IMR-90 (cell line): Measurements from ENCODE around the gene CEP295NL. TPM values are rescaled to one million over a fixed set of nuclear protein-coding genes. Genes with fewer than 3 reads are reported as not detected.

Experiments used
- ATAC-seq: fragments of 200-7000 bp; cut with Tn5 transposase; 2 replicates; pipeline ENCODE4 v1.9.1; 2020; ENCODE audit warnings: low read depth, mild to moderate bottlenecking, moderate library complexity
- BruUV-seq: library from RNA; stranded (reverse); fragments of 400-500 nt; replicated peaks from 2 replicates; lab custom pipeline; 2021; lab: Mats Ljungman, UMichigan
- CTCF ChIA-PET: fragments of 300-600 bp; formaldehyde crosslinking; extraction: SDS; loops from one replicate; lab custom pipeline; 2021; ENCODE audit warnings: antibody characterized with exemption; lab: Yijun Ruan, JAX
- POLR2A ChIA-PET: fragments of 300-600 bp; sonication (Branson Sonifier 250); formaldehyde crosslinking; loops from one replicate; lab custom pipeline; 2022; ENCODE audit warnings: antibody characterized with exemption; ENCODE audit not compliant: unreplicated experiment; lab: Charles Lee
- DNase-seq: peaks from one replicate; pipeline ENCODE4 v3.0.0; 2013
- H2AFZ ChIP-seq: replicated peaks from 2 replicates; pipeline ENCODE3; 2013; ENCODE audit warnings: low read length, mild to moderate bottlenecking; ENCODE audit not compliant: poor library complexity
- H2AK5ac ChIP-seq: 2 replicates; pipeline ENCODE4 v1.6.1; 2013; ENCODE audit warnings: low read depth, low read length, inconsistent platforms
- H2AK9ac ChIP-seq: replicated peaks from 2 replicates; pipeline ENCODE3; 2013; ENCODE audit warnings: mild to moderate bottlenecking, low read depth, low read length, moderate library complexity; ENCODE audit not compliant: poor library complexity
- H2BK120ac ChIP-seq: 2 replicates; pipeline ENCODE4 v1.6.1; 2013; ENCODE audit warnings: low read depth, low read length, inconsistent platforms
- H2BK15ac ChIP-seq: 3 replicates; pipeline ENCODE4 v1.6.1; 2013; ENCODE audit warnings: low read depth, low read length, inconsistent platforms
- H2BK20ac ChIP-seq: 2 replicates; pipeline ENCODE4 v1.6.1; 2013; ENCODE audit warnings: low read depth, mild to moderate bottlenecking, inconsistent platforms, low read length, moderate library complexity
- H2BK5ac ChIP-seq: 2 replicates; pipeline ENCODE4 v1.6.1; 2013; ENCODE audit warnings: mild to moderate bottlenecking, low read depth, low read length, inconsistent platforms; ENCODE audit not compliant: poor library complexity, severe bottlenecking
- H3K14ac ChIP-seq: replicated peaks from 2 replicates; pipeline ENCODE4 v1.6.1; 2013; ENCODE audit warnings: low read depth, low read length, inconsistent platforms
- H3K18ac ChIP-seq: 2 replicates; pipeline ENCODE4 v1.6.1; 2013; ENCODE audit warnings: low read depth, low read length, control low read depth
- H3K23ac ChIP-seq: 2 replicates; pipeline ENCODE4 v1.6.1; 2013; ENCODE audit warnings: low read depth, low read length, inconsistent platforms
- H3K27ac ChIP-seq: 2 replicates; pipeline ENCODE4 v1.5.1; 2013; ENCODE audit warnings: mild to moderate bottlenecking, control low read depth, low read length; ENCODE audit not compliant: insufficient read depth
- H3K27me3 ChIP-seq: 2 replicates; pipeline ENCODE4 v1.6.1; 2013; ENCODE audit warnings: low read length; ENCODE audit not compliant: control insufficient read depth, insufficient read depth
- H3K36me3 ChIP-seq: 2 replicates; pipeline ENCODE4 v1.6.1; 2013; ENCODE audit warnings: low read length, mixed read lengths; ENCODE audit not compliant: control insufficient read depth, insufficient read depth
- H3K4ac ChIP-seq: 2 replicates; pipeline ENCODE4 v1.6.1; 2013; ENCODE audit warnings: low read depth, low read length, inconsistent platforms
- H3K4me1 ChIP-seq: 2 replicates; pipeline ENCODE4 v1.6.1; 2013; ENCODE audit warnings: low read length, mixed read lengths; ENCODE audit not compliant: control insufficient read depth, insufficient read depth
- H3K4me2 ChIP-seq: 2 replicates; pipeline ENCODE4 v1.6.1; 2013; ENCODE audit warnings: low read depth, mild to moderate bottlenecking, control low read depth, low read length, moderate library complexity
- H3K4me3 ChIP-seq: 2 replicates; pipeline ENCODE4 v1.5.1; 2013; ENCODE audit warnings: low read depth, mild to moderate bottlenecking, control low read depth, low read length, moderate library complexity; ENCODE audit not compliant: insufficient read depth
- H3K56ac ChIP-seq: 2 replicates; pipeline ENCODE4 v1.6.1; 2013; ENCODE audit warnings: low read length, inconsistent platforms; ENCODE audit not compliant: insufficient read depth; ENCODE audit errors: extremely low read depth
- H3K79me1 ChIP-seq, 2 experiments: 2 replicates each; pipeline ENCODE4 v1.6.1; 2013; ENCODE audit warnings: low read length in 2 of 2, inconsistent platforms in 1 of 2, low read depth in 1 of 2
- H3K9ac ChIP-seq: 2 replicates; pipeline ENCODE4 v1.6.1; 2013; ENCODE audit warnings: low read depth, low read length, control low read depth
- H3K9me1 ChIP-seq: 2 replicates; pipeline ENCODE4 v1.6.1; 2013; ENCODE audit warnings: low read length, inconsistent platforms; ENCODE audit not compliant: insufficient read depth
- H3K9me3 ChIP-seq: 2 replicates; pipeline ENCODE4 v1.6.1; 2013; ENCODE audit warnings: low read length; ENCODE audit not compliant: control insufficient read depth, insufficient read depth
- H4K20me1 ChIP-seq: 2 replicates; pipeline ENCODE4 v1.6.1; 2013; ENCODE audit warnings: low read length, inconsistent platforms; ENCODE audit not compliant: insufficient read depth
- H4K5ac ChIP-seq: 2 replicates; pipeline ENCODE4 v1.6.1; 2013; ENCODE audit warnings: mild to moderate bottlenecking, low read depth, low read length, control low read depth
- H4K8ac ChIP-seq, 2 experiments: 2 replicates each; pipeline ENCODE4 v1.6.1; 2013; ENCODE audit warnings: low read depth in 2 of 2, low read length in 2 of 2, control low read depth in 1 of 2, inconsistent platforms in 1 of 2
- H4K91ac ChIP-seq: 2 replicates; pipeline ENCODE4 v1.6.1; 2013; ENCODE audit warnings: low read depth, low read length, inconsistent platforms; ENCODE audit not compliant: insufficient read depth
- BHLHE40 ChIP-seq: fragments of 150-350 bp; IDR thresholded peaks from 2 replicates; pipeline ENCODE4 v1.6.1; 2016; ENCODE audit warnings: mild to moderate bottlenecking, low read depth, low read length
- MAZ ChIP-seq: IDR thresholded peaks from 2 replicates; pipeline ENCODE4 v1.6.1; 2012; ENCODE audit warnings: low read depth, mild to moderate bottlenecking, low read length, improper control_type of control experiment, moderate library complexity, borderline replicate concordance
- MXI1 ChIP-seq: IDR thresholded peaks from 2 replicates; pipeline ENCODE4 v1.6.1; 2012; ENCODE audit warnings: low read depth, mild to moderate bottlenecking, low read length, moderate library complexity, borderline replicate concordance
- NFE2L2 ChIP-seq: fragments of 150-350 bp; IDR thresholded peaks from 2 replicates; pipeline ENCODE4 v1.6.1; 2016; ENCODE audit warnings: low read depth, mild to moderate bottlenecking, low read length
- RAD21 ChIP-seq: IDR thresholded peaks from 2 replicates; pipeline ENCODE4 v1.6.1; 2012; ENCODE audit warnings: low read length, improper control_type of control experiment
- RCOR1 ChIP-seq: IDR thresholded peaks from 2 replicates; pipeline ENCODE4 v1.6.1; 2012; ENCODE audit warnings: mild to moderate bottlenecking, low read length, improper control_type of control experiment; ENCODE audit not compliant: insufficient replicate concordance
- WGBS, 2 experiments: methylation state at CpG; one replicate each; pipeline versions ENCODE4 v1.1.5 to v1.1.7; 2013; ENCODE audit warnings: missing lambda C conversion rate in 2 of 2; ENCODE audit not compliant: insufficient read length in 1 of 2; ENCODE audit errors: extremely low coverage in 2 of 2; 5-methylcytosine and 5-hydroxymethylcytosine counted together
- dilution Hi-C: fragments of 300-500 bp; cut with HindIII; formaldehyde crosslinking; loops from one replicate; pipeline ENCODE4 v1.14.3; 2018; ENCODE audit warnings: low sequenced_read_pairs; ENCODE audit not compliant: unreplicated experiment
- in situ Hi-C: fragments of 300-500 bp; cut with MboI; formaldehyde crosslinking; loops from 3 replicates; pipeline ENCODE4 v1.14.3; 2019; ENCODE audit warnings: low sequenced_read_pairs, inconsistent platforms, mixed read lengths
- intact Hi-C: fragments of 100-400 bp; cut with micrococcal nuclease; formaldehyde crosslinking; loops from 2 replicates; pipeline ENCODE4 v1.10.0; 2022
- polyA plus RNA-seq, 3 experiments: library from polyadenylated mRNA; depleted of rRNA; stranded (reverse); fragments of >200 nt; gene quantifications; 2 replicates each; pipeline ENCODE4 v1.2.3, GENCODE V29; 2012; ENCODE audit warnings: low replicate concordance in 1 of 3
- total RNA-seq: library from RNA; depleted of rRNA; stranded (reverse); fragments of >200 nt; gene quantifications from 2 replicates; pipeline ENCODE4 v1.2.3, GENCODE V29; 2012
- TF ChIP-seq, protein P1 (sequence below): fragments of 150-350 bp; IDR thresholded peaks from 2 replicates; pipeline ENCODE4 v1.6.1; 2017; ENCODE audit warnings: mild to moderate bottlenecking, antibody characterized with exemption, low read length, low read depth

CEP295NL gene
- total and polyA plus RNA-seq, 2 of the 4 experiments (the other 2 are of a cell fraction): 0.31 to 0.72 TPM

- no peak overlapping the region for H3K27ac ChIP-seq
- peaks cover 28% of the 10 kb centered on the region for H3K4me1 ChIP-seq
- H3K4me2 ChIP-seq: no peak overlapping the region
- peaks cover 43% of the 10 kb centered on the region for H3K36me3 ChIP-seq
- ChIA-PET CTCF (interaction anchor here (1.4 kb wide), 1 partner anchor 71 kb away, joined by 3 read pairs; no protein-coding TSS in a partner anchor), POLR2A (no interaction called here)
- no peak overlapping the region for H3K14ac ChIP-seq
- H3K27me3 ChIP-seq: no peaks in the 10 kb centered on the region
- no peak for ATAC-seq
- in situ Hi-C loops: no loop called here
- no peaks in the 10 kb centered on the region for H3K9me3 ChIP-seq
- DNase-seq: no peak
- H3K4ac ChIP-seq: no peak overlapping the region
- H3K18ac ChIP-seq: no peak overlapping the region
- no peak overlapping the region for H3K56ac ChIP-seq
- H4K20me1 ChIP-seq: peaks cover 95% of the 10 kb centered on the region
- no peak overlapping the region for H4K8ac ChIP-seq
- H3K9ac ChIP-seq: no peak overlapping the region
- no peak overlapping the region for H2BK20ac ChIP-seq
- H3K79me1 ChIP-seq: peaks cover 34 to 91% of the 10 kb centered on the region in 2 experiments
- peaks cover 43% of the 10 kb centered on the region for H3K9me1 ChIP-seq
- H4K5ac ChIP-seq: no peak overlapping the region
- no peak for TF ChIP-seq MAZ
- no peak for TF ChIP-seq NFE2L2
- TF ChIP-seq RCOR1: no peak
- no peak for TF ChIP-seq MXI1
- TF ChIP-seq BHLHE40: no peak
- TF ChIP-seq, protein P1, sequence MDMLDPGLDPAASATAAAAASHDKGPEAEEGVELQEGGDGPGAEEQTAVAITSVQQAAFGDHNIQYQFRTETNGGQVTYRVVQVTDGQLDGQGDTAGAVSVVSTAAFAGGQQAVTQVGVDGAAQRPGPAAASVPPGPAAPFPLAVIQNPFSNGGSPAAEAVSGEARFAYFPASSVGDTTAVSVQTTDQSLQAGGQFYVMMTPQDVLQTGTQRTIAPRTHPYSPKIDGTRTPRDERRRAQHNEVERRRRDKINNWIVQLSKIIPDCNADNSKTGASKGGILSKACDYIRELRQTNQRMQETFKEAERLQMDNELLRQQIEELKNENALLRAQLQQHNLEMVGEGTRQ: no peak
- TF ChIP-seq RAD21: no peak
- no peak overlapping the region for H3K4me3 ChIP-seq
- H2BK120ac ChIP-seq: no peak overlapping the region
- intact Hi-C loops: no loop called here
- dilution Hi-C loops: no loop called here
- no TSS peak for BruUV-seq
- no peak overlapping the region for H3K23ac ChIP-seq
- H2AFZ ChIP-seq: no peak overlapping the region
- WGBS, 2 experiments: 93% methylated on average over 27 of the region's 29 CpGs; no CpG with 5 or more reads in 1 of the 2 experiments
- H2BK15ac ChIP-seq: no peak overlapping the region
- no peak overlapping the region for H4K91ac ChIP-seq
- no peak overlapping the region for H2BK5ac ChIP-seq
- no peak overlapping the region for H2AK5ac ChIP-seq
- H2AK9ac ChIP-seq: no peak overlapping the region
These were observed 2.2 kb downstream of the CEP295NL start for GRCh38 chr17:78900816-78901215.
